Measurements from ENCODE around the gene SOX6.

Gene SOX6

DNA sequence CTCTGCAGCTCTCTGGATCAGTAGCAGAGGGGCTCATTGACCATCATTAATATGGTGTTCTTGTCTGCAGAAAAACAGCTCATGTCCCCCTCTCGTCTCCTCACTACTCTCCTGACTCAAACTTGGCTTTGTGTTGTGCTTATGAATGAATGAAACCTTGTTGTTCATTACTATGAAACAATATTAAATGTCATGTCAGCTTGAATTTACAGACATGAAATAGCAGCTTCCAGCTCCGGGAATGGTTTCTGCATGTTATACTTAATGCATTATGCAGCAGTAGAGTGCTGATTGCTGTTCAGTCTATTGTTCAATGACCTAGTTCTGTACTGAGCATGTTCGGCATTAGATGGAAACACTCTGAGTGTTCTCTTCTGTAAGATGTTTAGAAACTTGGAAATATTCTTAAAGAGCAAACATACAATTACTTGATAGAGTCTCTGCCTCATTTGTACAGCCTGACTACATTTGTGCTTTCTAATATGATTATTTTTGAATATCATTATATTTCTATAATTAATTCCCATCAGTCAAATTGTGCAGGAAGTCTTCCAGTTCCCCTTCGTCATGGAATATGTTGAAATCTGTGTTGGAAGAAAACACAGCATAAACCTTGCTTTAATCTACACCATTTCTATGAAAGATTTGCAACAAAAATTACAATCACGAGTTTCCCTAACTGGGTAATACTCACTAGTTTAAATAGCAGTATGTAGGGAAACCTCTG lies 340.4 kb downstream of the SOX6 start:
- no peak overlapping the region for H3K9ac ChIP-seq (ENCODE audit: low read length)

GRCh38 chr11:16013649-16014275 lies 342.6 kb downstream of the SOX6 start:
- H3K27ac ChIP-seq (ENCODE audit: low read depth, low read length, poor library complexity, severe bottlenecking), result no peak overlapping the region
- H3K36me3 ChIP-seq (ENCODE audit: insufficient read depth, low read length), result no peaks in the 10 kb centered on the region
- H3K79me2 ChIP-seq (ENCODE audit: insufficient read depth, low read length), result no peaks in the 10 kb centered on the region
- H3K9ac ChIP-seq (ENCODE audit: low read length), result no peak overlapping the region
- H3K27me3 ChIP-seq (ENCODE audit: insufficient read depth, low read length), result no peaks in the 10 kb centered on the region
- H3K9me3 ChIP-seq (ENCODE audit: low read length), result no peaks in the 10 kb centered on the region
- no peaks in the 10 kb centered on the region for H3K4me1 ChIP-seq (ENCODE audit: insufficient read depth, low read length, severe bottlenecking)
- no peaks in the 10 kb centered on the region for H3K9me2 ChIP-seq (ENCODE audit: low read depth, low read length)
- H2AFZ ChIP-seq (ENCODE audit: low read length), result no peak overlapping the region
- H3K4me2 ChIP-seq (ENCODE audit: low read length), result no peak overlapping the region
- no peaks in the 10 kb centered on the region for H3F3A ChIP-seq (ENCODE audit: insufficient read depth, low read length)
- no peaks in the 10 kb centered on the region for H4K20me1 ChIP-seq (ENCODE audit: insufficient read depth, low read length)
- TF ChIP-seq, protein P1, sequence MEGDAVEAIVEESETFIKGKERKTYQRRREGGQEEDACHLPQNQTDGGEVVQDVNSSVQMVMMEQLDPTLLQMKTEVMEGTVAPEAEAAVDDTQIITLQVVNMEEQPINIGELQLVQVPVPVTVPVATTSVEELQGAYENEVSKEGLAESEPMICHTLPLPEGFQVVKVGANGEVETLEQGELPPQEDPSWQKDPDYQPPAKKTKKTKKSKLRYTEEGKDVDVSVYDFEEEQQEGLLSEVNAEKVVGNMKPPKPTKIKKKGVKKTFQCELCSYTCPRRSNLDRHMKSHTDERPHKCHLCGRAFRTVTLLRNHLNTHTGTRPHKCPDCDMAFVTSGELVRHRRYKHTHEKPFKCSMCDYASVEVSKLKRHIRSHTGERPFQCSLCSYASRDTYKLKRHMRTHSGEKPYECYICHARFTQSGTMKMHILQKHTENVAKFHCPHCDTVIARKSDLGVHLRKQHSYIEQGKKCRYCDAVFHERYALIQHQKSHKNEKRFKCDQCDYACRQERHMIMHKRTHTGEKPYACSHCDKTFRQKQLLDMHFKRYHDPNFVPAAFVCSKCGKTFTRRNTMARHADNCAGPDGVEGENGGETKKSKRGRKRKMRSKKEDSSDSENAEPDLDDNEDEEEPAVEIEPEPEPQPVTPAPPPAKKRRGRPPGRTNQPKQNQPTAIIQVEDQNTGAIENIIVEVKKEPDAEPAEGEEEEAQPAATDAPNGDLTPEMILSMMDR (IDR thresholded peaks at IDR 0.05; ENCODE audit: low read length), result no peak
- TF ChIP-seq EZH2 (IDR thresholded peaks at IDR 0.05; ENCODE audit: borderline replicate concordance, low read length), result no peak
- H3K4me3 ChIP-seq (ENCODE audit: low read depth, low read length, poor library complexity, severe bottlenecking), result no peak overlapping the region

More for the DNA sequence above, 340.4 kb downstream of the SOX6 start:
- H3K27me3 ChIP-seq (ENCODE audit: insufficient read depth, low read length), result no peaks in the 10 kb centered on the region
- H3K9me2 ChIP-seq (ENCODE audit: low read depth, low read length), result no peaks in the 10 kb centered on the region
- no peak overlapping the region for H3K27ac ChIP-seq (ENCODE audit: low read depth, low read length, poor library complexity, severe bottlenecking)
- no peaks in the 10 kb centered on the region for H3F3A ChIP-seq (ENCODE audit: insufficient read depth, low read length)
- no peak overlapping the region for H3K4me2 ChIP-seq (ENCODE audit: low read length)
- no peak overlapping the region for H3K4me3 ChIP-seq (ENCODE audit: low read depth, low read length, poor library complexity, severe bottlenecking)
- TF ChIP-seq, protein P1 (IDR thresholded peaks at IDR 0.05; ENCODE audit: low read length), result no peak
- no peak for TF ChIP-seq EZH2 (IDR thresholded peaks at IDR 0.05; ENCODE audit: borderline replicate concordance, low read length)
- H3K79me2 ChIP-seq (ENCODE audit: insufficient read depth, low read length), result no peaks in the 10 kb centered on the region
- no peaks in the 10 kb centered on the region for H3K4me1 ChIP-seq (ENCODE audit: insufficient read depth, low read length, severe bottlenecking)
- H2AFZ ChIP-seq (ENCODE audit: low read length), result no peak overlapping the region
- no peaks in the 10 kb centered on the region for H4K20me1 ChIP-seq (ENCODE audit: insufficient read depth, low read length)
- H3K36me3 ChIP-seq (ENCODE audit: insufficient read depth, low read length), result no peaks in the 10 kb centered on the region
- H3K9me3 ChIP-seq (ENCODE audit: low read length), result no peaks in the 10 kb centered on the region

DNA sequence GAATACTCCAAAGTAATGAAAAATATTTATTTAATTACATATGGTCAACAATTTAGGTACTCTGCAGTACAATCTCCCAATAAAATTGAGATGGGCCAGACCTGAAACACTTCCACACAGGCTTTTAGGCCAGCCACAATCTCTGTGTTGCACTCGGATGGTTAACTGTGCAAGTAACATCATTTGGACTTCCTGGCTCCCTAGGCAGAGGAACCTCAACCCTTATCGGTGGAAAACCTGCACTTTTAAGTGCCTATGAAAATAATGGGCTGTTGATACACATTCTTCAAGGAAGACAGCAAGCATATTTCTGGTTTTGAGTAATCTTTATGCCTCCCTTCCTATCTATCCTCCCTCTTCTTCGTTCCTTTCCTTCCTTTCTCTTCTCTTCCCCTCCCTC lies 343.1 kb downstream of the SOX6 start:
- H3K4me2 ChIP-seq (ENCODE audit: low read length), result no peak overlapping the region
- no peaks in the 10 kb centered on the region for H3K27me3 ChIP-seq (ENCODE audit: insufficient read depth, low read length)
- no peaks in the 10 kb centered on the region for H4K20me1 ChIP-seq (ENCODE audit: insufficient read depth, low read length)
- H3F3A ChIP-seq (ENCODE audit: insufficient read depth, low read length), result no peaks in the 10 kb centered on the region
- H3K4me1 ChIP-seq (ENCODE audit: insufficient read depth, low read length, severe bottlenecking), result no peaks in the 10 kb centered on the region
- no peak overlapping the region for H2AFZ ChIP-seq (ENCODE audit: low read length)
- H3K27ac ChIP-seq (ENCODE audit: low read depth, low read length, poor library complexity, severe bottlenecking), result no peak overlapping the region
- no peaks in the 10 kb centered on the region for H3K9me3 ChIP-seq (ENCODE audit: low read length)
- H3K9ac ChIP-seq (ENCODE audit: low read length), result no peak overlapping the region
- H3K4me3 ChIP-seq (ENCODE audit: low read depth, low read length, poor library complexity, severe bottlenecking), result no peak overlapping the region
- H3K9me2 ChIP-seq (ENCODE audit: low read depth, low read length), result no peaks in the 10 kb centered on the region
- no peak for TF ChIP-seq EZH2 (IDR thresholded peaks at IDR 0.05; ENCODE audit: borderline replicate concordance, low read length)
- TF ChIP-seq, protein P1 (IDR thresholded peaks at IDR 0.05; ENCODE audit: low read length), result no peak
- H3K79me2 ChIP-seq (ENCODE audit: insufficient read depth, low read length), result no peaks in the 10 kb centered on the region
- no peaks in the 10 kb centered on the region for H3K36me3 ChIP-seq (ENCODE audit: insufficient read depth, low read length)
